Left renal pelvis (tissue), 4 donors: ENCODE measurements around the gene GGPS1. TPM values are rescaled to one million over a fixed set of nuclear protein-coding genes. Genes with fewer than 3 reads are reported as not detected.
A peak's percentile ranks its signal among the peaks of the same experiment; 100 is the strongest.
"Not testable (repeated sequence)": the region's sequence is repeated elsewhere in the genome, so short reads cannot be mapped to it uniquely, and the experiment has no call there.

Experiments used
- DNase-seq, 4 donors: peaks; one replicate each; pipeline ENCODE4 v3.0.0-alpha.2; 2013; ENCODE audit warnings: low read depth in 4 of 4, low spot score in 3 of 4
- polyA plus RNA-seq, 4 donors: library from polyadenylated mRNA; unstranded; fragments of 120-200 nt; gene quantifications; one replicate each; pipeline ENCODE4 v1.2.1, GENCODE V29; 2013; ENCODE audit not compliant: insufficient read length in 4 of 4

Gene GGPS1
- polyA plus RNA-seq, 4 donors, result 54.1 to 66.3 (median 61.1) TPM

DNA sequence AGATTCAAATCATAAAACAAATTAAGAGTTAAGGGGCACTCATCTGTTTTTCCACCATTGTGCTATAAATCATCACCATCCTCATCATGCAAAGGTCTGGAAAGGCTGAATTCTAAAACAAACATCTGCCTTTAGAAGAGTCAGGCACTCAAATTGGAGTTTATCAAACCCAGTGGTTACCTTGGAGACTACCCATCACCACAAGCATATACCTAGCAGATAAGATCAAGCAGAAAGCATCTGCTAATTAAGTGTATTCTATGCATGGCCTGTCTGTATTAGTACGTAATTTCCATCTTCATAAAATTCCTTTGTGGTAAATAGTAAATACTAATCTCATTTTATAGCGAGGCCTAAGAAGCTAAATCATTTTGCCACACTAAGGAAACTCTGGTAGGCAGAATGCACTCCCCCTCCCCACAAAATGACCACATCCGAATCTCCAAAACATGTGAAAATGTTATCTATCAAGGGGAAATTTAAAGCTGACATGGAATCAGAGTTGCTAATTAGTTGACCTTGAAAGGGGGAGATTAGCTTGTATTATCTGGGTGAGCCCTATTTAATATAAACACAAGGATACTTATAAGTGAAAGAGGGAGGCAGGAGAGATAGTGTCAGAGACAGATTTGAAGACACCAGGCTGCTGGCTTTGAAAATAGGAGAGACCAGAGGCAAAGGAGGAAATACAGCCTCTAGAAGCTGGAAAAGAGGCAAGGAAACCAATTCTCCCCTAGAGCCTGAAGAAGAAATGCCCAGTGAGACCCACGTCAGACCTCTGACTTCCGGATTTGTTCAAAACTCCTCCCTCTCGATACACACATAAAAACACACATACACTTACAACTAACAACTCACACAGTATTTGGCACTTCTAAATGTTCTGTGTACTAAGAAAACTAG lies 23.6 kb upstream of the GGPS1 start:
- DNase-seq, result no peak

DNA sequence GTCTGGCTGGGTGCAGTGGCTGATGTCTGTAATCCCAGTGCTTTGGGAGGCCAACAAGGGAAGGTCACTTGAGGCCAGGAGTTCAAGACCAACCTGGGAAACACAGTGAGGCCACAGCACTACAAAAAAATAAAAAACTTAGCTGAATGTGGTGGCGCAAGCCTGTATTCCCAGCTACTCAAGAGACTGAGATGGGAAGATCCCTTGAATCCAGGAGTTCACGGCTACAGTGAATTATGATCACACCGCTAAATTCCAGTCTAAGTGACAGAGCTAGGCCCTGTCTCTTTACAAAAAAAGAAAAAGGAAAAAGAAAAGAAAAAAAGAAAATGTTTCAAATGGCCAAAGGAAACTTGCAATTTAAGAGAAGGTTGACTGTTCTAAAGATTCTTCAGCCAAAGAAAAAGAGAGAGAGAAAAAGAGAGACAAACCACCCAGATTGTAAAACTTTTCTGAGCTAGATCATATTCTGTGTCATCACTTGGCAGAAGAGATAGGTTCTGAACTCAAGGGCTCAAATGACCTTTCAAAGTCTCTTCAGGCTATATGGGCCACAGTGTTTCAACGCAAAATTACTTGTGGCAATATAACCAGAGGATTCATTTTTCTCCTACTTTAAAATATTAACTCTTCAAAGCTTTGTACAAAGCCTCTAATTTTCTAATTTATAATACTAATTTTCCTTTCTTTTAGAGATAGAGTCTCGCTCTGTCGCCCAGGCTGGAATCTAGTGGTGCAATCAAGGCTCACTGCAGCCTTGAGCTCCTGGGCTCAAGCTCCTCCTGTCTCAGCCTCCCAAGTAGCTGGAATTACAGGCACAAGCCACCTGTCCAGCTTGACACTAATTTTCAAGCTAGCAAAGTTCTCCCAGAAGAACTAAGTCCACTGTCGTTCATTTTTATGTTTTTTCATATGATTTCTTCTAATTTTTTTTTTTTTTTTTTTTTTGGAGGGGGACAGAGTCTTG lies 20.9 kb upstream of the GGPS1 start:
- DNase-seq, result no peak

DNA sequence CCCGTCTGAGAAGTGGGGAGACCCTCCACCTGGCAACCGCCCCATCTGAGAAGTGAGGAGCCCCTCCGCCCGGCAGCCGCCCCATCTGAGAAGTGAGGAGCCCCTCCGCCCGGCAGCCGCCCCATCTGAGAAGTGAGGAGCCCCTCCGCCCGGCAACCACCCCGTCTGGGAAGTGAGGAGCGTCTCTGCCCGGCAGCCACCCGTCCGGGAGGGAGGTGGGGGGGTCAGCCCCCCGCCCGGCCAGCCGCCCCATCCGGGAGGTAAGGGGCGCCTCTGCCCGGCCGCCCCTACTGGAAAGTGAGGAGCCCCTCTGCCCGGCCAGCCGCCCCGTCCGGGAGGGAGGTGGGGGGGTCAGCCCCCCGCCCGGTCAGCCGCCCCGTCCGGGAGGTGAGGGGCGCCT lies 19.2 kb upstream of the GGPS1 start:
- DNase-seq, result not testable (repeated sequence)

DNA sequence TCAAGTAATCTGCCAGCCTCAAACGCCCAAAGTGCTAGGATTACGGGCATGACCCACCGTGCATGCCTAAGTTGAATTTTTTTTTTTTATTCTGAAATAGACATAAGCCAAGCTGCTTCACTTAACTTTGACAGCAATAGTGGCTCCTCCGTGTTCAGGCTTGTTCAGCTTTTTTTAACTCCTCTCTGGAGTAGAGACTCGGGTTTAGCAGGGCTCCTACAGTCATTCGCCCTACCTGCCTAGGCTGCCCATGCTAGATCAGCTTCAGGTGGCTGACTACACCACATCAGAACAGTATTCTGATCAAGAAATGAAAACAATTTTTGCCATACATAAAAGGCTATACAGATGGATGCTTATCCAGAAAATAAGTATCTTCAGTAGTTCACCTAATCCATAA lies 15.1 kb upstream of the GGPS1 start:
- DNase-seq, result no peak

DNA sequence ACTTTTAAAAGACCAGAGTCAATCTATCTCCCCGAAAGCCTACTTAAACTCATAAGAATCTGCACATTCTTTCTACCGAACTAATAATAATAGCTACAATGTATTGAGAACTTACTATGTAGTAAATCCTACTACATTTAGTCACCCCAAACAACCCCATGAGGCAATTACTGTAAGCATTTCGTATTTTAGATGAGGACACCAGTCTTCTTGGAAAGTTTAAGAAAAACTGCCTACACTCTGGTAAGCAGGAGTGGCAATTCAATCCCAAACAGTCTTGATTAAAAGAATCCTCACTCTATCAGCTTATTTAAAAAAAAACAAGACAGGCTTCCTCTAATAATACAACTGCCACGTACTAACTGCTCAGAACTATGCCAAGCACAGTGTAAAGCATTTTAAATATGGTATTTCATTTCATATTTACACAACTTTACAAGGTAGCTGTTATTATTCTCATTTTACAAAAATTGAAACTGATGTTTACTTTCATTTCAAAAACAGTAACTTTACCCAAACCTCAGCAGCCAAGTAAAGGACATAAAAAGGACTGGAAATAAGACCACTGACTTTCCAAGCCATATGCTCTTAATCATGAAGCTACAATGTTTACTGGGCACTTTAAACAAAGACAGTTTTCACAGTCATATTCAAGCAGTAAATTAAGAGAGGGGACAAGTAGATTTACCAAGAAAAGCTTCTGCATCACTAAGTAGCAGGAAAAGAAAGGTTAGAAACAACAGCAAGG lies 14.3 kb upstream of the GGPS1 start:
- no peak for DNase-seq

DNA sequence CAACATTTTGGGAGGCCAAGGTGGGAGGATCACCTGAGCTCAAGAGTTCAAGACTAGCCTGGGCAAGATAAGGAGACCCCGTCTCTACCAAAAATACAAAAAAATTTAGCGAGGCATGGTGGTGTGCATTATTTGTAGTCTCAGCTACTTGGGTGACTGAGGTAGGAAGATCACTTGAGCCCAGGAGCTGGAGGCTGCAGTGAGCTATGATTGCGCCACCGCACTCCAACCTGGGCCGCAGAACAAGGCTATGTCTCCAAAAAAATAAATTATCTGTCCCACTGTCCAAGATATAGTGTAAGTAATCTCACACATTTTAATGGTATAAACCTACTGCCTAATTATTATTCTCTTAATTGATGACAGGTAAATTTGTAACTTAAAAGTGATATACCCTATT lies 13.2 kb upstream of the GGPS1 start:
- no peak for DNase-seq

DNA sequence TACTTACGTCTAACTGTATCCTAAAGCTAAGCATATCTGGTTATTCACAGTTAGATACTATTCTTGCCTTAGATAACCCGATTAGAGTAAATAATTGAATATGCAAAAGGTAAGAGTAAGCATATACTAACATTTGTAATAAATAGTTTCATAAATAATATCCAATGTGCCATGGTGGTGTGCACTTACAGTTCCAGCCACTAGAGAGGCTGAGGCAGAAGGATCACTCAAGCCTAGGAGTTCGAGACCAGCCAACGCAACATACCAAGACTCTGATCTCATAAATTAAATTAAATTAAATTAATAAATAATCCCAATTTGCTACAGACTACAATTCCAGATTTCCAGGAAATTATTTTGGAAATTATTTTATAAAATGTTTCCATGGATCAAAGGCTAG lies 12.6 kb upstream of the GGPS1 start:
- DNase-seq, result no peak

DNA sequence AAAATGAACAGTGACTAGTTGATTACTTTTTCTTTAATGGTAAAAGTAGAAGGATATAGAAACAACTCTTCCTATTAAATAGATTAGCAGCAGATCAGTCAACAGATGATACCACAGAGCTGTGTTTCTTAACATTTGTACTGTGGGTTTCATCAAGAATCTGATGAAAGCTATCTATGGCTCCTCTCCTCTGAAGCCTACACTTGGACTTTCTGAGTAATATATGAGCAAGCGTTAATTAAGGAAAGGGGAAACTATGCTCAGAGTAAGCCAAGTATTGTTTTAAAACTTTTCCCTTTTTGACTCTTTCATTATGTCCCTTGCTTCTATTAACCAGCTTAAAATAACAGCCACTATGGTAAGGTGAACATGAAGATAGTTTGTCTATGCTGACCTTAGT lies 11.2 kb upstream of the GGPS1 start:
- no peak for DNase-seq

DNA sequence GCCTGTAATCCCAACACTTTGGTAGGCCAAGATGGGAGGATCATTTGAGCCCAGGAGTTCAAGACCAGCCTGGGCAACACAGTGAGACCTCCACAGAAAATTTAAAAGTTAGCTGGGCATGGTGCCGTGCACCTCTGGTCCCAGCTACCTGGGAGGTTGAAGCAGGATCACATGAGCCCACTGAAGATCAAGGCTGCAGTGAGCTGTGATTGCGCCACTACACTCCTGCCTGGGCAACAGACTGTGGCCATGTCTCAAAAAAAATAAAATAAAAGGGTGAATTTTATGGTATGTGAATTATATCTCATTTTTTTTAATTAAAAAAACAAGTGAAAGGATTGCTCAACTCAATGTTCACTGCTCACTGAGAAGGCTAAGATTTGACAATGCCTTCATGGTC lies 9.1 kb upstream of the GGPS1 start:
- DNase-seq, result no peak

DNA sequence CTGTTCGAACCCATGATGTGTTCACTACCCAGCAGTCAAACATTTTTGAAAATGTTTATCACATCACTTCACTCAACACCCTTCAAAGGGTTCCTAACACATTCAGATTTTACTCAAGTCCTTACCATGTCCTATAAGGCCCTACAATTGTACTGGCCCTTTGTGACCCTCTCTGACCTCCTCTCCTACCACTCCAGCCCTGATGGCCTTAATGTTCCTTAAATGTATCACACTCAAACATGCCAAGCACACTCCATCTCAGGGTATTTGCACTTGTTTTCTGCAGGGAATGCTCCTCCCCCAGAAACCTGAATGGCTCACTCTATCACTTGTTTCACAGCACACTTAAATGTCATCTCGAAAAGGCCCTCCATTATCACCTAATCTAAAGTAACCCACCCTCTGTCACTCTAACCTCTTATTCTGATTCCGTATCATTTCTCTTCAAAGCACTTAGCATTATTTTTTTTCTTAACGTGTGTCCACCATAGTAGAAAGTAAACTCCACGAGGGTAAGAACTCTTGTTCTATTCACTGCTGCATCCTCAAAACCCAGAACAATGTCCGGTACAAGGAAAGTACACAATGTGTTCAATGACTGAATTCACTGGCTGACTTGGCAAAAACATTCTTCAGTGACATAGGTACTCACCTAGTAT lies 7.7 kb upstream of the GGPS1 start:
- DNase-seq, result no peak

DNA sequence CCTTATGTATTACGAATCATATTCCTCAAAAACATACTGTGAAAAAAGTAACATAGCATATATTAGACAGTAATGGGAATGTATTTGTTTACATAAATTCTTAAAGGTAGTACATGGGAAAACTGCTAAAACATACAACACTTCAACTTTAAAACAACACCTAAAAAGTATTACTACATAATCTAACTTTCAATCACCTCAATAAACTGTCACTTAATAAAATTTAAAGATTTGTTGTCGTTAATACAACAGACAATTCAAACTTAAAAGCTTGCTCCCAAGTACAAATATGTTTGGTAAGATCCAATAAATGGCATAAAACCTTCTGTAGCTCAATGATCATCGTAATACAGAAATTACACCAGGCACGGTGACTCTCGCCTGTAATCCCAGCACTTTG lies 4.1 kb upstream of the GGPS1 start:
- DNase-seq, result no peak

DNA sequence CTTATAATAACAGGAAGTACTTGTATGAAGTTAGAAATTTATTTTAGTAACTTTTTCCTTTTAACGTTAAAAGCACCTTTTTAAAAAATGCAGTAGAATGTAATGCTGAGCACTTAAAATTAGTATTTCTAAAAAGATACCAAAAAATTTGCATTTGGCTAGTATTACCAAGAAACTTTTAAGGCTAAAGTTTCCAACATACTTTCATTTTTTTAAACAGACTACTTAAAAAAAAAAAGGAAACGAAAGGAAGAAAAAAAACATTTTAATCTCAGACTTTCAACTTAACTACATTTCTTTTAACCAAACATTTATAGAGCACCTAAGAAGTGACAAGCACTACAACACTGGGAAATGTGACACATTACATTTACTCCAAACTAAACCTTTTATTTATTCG lies 3.2 kb upstream of the GGPS1 start:
- no peak for DNase-seq

DNA sequence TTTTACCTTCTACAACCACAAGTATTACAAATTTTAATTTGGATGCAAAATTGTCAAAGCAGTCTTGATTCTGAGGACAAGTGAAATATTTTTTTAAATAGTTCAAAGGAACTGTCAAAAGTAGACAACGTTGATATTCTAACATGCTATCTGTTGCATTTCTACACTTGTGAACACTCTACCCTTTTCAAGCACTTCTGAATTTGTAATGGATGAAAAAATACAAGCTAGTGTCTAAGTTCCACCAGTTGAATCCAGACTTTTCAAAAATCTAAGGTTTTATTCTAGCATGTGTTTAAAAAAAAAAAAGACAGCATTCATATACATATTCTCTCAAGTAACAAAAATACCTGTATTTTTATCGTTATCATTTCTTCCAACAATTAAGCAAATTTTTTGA lies 2.5 kb upstream of the GGPS1 start:
- DNase-seq, result no peak

DNA sequence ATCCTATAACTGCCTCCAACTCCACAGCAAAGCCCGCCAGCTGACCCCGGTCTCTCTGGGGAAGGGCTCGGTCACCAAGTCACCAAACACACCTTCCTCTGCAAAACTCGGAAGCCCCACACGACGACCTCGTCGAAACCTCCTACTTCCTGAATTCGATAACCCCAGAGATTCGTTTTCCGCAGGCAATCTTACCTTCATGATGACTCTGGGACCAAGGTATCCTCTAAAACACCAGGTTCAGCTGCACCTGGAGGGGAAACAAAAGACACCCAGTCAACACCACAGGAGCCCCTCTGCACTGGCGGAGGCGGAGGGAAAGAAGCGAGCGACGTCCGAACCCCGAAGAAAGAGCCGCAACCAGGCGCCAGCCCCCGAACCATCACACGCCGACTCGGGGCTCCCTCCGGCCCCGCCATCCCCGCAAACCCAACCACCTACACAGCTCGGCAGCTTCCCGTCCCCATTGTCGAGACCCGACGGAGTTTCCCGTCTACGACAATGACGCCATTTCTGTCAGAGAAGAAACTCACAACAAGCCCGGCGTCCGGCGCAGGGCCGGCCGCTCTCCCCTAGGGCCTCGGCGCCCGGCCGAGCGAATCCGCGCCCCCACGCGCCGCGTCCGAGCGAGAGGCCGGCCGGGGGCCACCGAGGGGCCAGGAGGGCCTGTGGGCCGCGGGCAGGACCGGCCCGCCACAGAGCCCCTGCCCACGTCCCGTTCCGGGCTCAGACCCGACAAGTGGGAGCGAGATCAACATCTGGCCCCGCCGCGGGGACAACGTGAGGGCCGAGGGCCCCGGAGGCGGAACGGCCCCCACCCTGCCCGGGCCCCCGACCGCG lies 1.4 kb upstream of the GGPS1 start:
- DNase-seq, result peak; percentile 15 to 29 (median 27)

DNA sequence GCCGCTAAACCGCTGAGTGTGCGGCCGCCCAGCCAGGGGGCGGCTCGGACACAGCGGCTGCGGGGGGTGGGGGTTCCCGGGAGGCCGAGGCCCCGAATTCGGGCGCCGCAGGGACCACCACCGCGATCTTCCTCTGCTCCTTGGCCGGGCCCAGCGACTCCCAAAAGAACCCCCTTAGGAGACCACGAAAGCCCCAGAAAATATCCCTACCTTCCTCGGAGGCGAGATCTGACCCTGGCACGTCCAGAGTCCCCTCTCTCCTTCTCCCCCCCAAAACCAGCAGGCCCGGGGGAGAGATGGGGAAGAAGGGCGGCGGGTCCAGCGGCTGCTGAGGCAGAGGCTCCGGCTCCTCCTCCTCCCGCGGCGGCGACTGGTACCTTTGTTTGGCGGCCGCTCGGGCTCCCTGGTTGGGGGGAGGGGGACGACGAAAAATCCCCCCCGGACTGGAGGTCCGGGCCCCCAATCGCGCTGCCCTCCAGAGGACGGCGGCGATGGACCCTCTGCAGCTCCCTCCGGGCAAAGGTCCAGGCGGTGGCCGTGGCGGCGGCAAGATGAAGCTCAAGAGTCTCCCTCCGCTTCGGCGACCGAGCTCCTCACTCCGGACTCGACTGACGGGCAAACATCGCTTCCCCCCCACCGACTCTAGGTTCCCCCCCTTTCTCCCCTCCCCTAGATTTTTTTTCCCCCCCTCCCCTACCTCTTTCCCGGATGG lies 655 bp upstream of the GGPS1 start, which contains the start of gene ARID4B:
TSS of gene ARID4B (minus strand) at position 621 of the 712 bp plus-strand sequence. CDS start 1,260 bp downstream, outside the sequence.
- peak in 1 of 4 donors; percentile 14 for DNase-seq

DNA sequence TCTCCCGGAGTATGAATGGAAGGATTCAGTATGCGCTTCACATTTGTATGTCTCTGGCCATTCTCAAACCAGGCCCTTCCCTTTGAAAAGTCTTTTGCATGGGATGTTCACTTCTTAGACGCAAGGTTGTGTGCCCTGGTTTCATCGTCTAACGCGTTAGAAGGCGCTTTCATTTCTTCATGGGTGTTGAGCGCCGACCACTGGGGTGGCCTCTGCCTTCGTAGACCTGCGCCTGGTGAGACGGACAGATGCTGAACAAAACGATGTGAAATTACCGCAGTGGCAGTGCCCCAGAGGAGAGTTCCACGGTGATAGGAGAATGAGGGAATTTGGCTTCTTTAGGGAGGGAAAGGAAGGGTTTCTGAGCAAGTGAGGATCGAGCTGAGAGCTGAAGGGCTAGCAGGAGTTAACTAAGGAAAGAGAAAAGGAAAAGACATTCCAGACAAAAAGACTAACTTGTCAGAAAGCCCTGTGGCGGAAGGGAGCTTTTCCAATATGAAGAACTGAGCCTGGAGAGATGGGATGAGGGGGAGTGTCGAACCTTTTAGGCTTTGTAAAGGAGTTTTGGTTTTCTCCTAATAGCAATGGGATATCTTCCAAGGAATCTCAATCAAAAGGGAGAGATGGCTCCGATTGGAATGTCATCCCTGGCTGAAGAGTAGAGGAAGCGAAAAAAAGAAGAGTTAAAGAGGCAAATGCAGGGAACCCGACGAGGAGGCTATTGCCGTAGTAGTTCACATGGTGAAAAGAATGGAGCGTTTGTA lies 951 bp downstream of the GGPS1 start:
- DNase-seq, result peak in 3 of 4 donors; percentile 6 to 44 (median 34)

DNA sequence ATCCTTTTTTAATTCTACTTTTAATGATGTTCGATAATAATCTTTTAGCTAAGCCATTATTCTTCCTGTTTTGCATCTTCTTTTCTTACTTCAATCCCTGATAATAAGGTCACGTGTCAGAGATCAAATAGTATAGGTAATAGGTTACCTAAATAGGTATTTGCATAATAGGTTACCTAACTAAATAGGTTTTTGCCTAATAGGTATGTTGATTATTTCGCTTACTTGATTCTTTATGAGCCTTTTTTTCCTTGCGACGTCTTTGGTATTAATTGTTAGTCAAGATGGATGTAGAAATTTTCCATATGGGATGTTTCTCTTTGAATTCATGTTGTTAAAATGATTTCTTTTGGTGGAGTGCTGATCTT lies 2.5 kb downstream of the GGPS1 start:
- no peak for DNase-seq

DNA sequence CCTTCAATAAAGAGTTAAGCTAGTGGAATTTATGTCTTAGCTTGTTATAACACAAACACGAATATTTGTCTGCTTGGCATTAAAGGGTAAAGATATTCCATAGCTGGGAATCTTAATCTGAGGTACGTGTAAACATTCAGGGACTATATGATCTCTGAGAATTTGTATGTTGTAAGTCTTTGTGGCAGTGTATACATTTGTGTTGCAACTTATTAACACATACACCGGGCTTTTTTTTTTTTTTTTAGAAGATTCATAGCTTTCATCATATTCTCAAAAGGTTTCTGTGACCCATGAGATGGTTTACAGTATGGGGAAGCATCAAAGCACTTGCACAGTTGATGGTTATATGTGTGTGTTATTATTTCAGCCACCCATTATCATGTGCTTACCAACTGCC lies 3.0 kb downstream of the GGPS1 start:
- no peak for DNase-seq
